ENCODE data around the gene LYPLAL1. TPM values are rescaled to one million over a fixed set of nuclear protein-coding genes. Genes with fewer than 3 reads are reported as not detected.
A peak's percentile ranks its signal among the peaks of the same experiment; 100 is the strongest.

LYPLAL1 gene
- total and polyA plus RNA-seq, 2 donors, result 40.3 to 60.6 TPM

DNA sequence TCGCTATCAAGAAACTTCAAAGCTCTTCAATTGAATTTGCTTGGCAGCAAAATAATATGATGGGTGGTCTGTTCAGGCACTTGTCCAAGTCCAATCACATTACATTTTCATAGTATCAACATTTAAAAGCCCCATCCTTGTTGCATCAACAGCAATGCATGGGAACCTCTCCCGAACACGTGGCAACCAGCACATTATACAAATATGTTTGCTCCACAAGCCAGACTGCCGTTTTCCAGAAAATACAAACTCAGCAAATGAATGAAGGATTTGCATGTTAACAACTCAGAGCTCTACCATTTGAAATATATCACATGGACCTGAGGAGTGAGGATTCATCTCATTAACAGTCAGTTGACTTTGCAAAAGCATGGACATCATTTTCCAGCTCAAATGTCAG, 20.0 kb upstream of the LYPLAL1 start:
- no peaks in the 10 kb centered on the region for H3K27me3 ChIP-seq (ENCODE audit: control insufficient read depth in 2 of 2, insufficient read depth in 1 of 2, low read length in 1 of 2)
- DNase-seq (ENCODE audit: low read depth in 6 of 9, low spot score in 9 of 9), result no peak
- WGBS, result 91% methylated on average over 4 of the region's 4 CpGs
- no peaks in the 10 kb centered on the region for H3K4me1 ChIP-seq (ENCODE audit: control insufficient read depth in 2 of 2, insufficient read depth in 2 of 2, low read length in 2 of 2)
- H3K9me3 ChIP-seq (ENCODE audit: control insufficient read depth in 2 of 2, insufficient read depth in 1 of 2, low read length in 1 of 2), result no peaks in the 10 kb centered on the region
- H3K4me3 ChIP-seq (ENCODE audit: low read length in 2 of 2), result no peak overlapping the region
- no peaks in the 10 kb centered on the region for H3K36me3 ChIP-seq (ENCODE audit: control insufficient read depth in 2 of 2, insufficient read depth in 2 of 2, low read length in 1 of 2)
- no peak overlapping the region for H3K27ac ChIP-seq (ENCODE audit: low read depth in 1 of 2, low read length in 1 of 2)

DNA sequence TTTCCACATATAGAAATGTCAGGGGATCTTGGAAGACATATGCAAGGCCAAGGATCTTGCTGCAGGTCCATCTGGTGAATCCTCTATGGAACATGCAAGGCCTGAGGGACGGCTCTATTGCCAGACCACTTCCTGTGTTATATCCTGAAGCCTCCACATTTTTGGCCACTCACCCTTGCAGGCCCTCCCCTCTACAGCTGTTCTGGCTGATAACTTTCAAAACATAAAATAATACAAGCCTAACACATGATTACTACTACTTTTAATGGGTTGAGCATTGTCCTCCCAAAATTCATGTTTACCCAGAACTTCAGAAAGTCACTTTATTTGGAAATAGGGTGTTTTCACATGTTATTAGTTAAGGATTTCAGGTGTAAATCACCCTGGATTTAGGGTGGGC, 18.5 kb upstream of the LYPLAL1 start:
- Histone ChIP-seq H3K9me3 (ENCODE audit: control insufficient read depth in 2 of 2, insufficient read depth in 1 of 2, low read length in 1 of 2) (no peaks in the 10 kb centered on the region), H3K27ac (ENCODE audit: low read depth in 1 of 2, low read length in 1 of 2) (no peak overlapping the region), H3K36me3 (ENCODE audit: control insufficient read depth in 2 of 2, insufficient read depth in 2 of 2, low read length in 1 of 2) (no peaks in the 10 kb centered on the region), H3K27me3 (ENCODE audit: control insufficient read depth in 2 of 2, insufficient read depth in 1 of 2, low read length in 1 of 2) (no peaks in the 10 kb centered on the region), H3K4me1 (ENCODE audit: control insufficient read depth in 2 of 2, insufficient read depth in 2 of 2, low read length in 2 of 2) (no peaks in the 10 kb centered on the region), H3K4me3 (ENCODE audit: low read length in 2 of 2) (no peak overlapping the region)
- WGBS, result 48% methylated on average over 1 of the region's 1 CpG
- DNase-seq (ENCODE audit: low read depth in 6 of 9, low spot score in 9 of 9), result no peak

- no peak for DNase-seq (ENCODE audit: low read depth in 6 of 9, low spot score in 9 of 9)
- H3K4me3 ChIP-seq (ENCODE audit: low read length in 2 of 2), result no peak overlapping the region
- WGBS, result 93% methylated on average over 4 of the region's 4 CpGs
- no peaks in the 10 kb centered on the region for H3K9me3 ChIP-seq (ENCODE audit: control insufficient read depth in 2 of 2, insufficient read depth in 1 of 2, low read length in 1 of 2)
- no peaks in the 10 kb centered on the region for H3K36me3 ChIP-seq (ENCODE audit: control insufficient read depth in 2 of 2, insufficient read depth in 2 of 2, low read length in 1 of 2)
- H3K27me3 ChIP-seq (ENCODE audit: control insufficient read depth in 2 of 2, insufficient read depth in 1 of 2, low read length in 1 of 2), result no peaks in the 10 kb centered on the region
- H3K4me1 ChIP-seq (ENCODE audit: control insufficient read depth in 2 of 2, insufficient read depth in 2 of 2, low read length in 2 of 2), result no peaks in the 10 kb centered on the region
- no peak overlapping the region for H3K27ac ChIP-seq (ENCODE audit: low read depth in 1 of 2, low read length in 1 of 2)
These were observed 13.6 kb upstream of the LYPLAL1 start for GRCh38 chr1:219159946-219160645.

- no peaks in the 10 kb centered on the region for H3K4me1 ChIP-seq (ENCODE audit: control insufficient read depth in 2 of 2, insufficient read depth in 2 of 2, low read length in 2 of 2)
- no peaks in the 10 kb centered on the region for H3K27me3 ChIP-seq (ENCODE audit: control insufficient read depth in 2 of 2, insufficient read depth in 1 of 2, low read length in 1 of 2)
- no peaks in the 10 kb centered on the region for H3K36me3 ChIP-seq (ENCODE audit: control insufficient read depth in 2 of 2, insufficient read depth in 2 of 2, low read length in 1 of 2)
- no peak overlapping the region for H3K4me3 ChIP-seq (ENCODE audit: low read length in 2 of 2)
- no peaks in the 10 kb centered on the region for H3K9me3 ChIP-seq (ENCODE audit: control insufficient read depth in 2 of 2, insufficient read depth in 1 of 2, low read length in 1 of 2)
- WGBS, result 91% methylated on average over 2 of the region's 2 CpGs
- no peak overlapping the region for H3K27ac ChIP-seq (ENCODE audit: low read depth in 1 of 2, low read length in 1 of 2)
- no peak for DNase-seq (ENCODE audit: low read depth in 6 of 9, low spot score in 9 of 9)
These were observed 12.7 kb upstream of the LYPLAL1 start for GRCh38 chr1:219160967-219161366.

GRCh38 chr1:219161371-219161770, 12.3 kb upstream of the LYPLAL1 start:
- H3K36me3 ChIP-seq (ENCODE audit: control insufficient read depth in 2 of 2, insufficient read depth in 2 of 2, low read length in 1 of 2), result no peaks in the 10 kb centered on the region
- H3K27ac ChIP-seq (ENCODE audit: low read depth in 1 of 2, low read length in 1 of 2), result no peak overlapping the region
- 94% methylated on average over 1 of the region's 1 CpG for WGBS
- no peaks in the 10 kb centered on the region for H3K4me1 ChIP-seq (ENCODE audit: control insufficient read depth in 2 of 2, insufficient read depth in 2 of 2, low read length in 2 of 2)
- no peaks in the 10 kb centered on the region for H3K27me3 ChIP-seq (ENCODE audit: control insufficient read depth in 2 of 2, insufficient read depth in 1 of 2, low read length in 1 of 2)
- DNase-seq (ENCODE audit: low read depth in 6 of 9, low spot score in 9 of 9), result no peak
- no peaks in the 10 kb centered on the region for H3K9me3 ChIP-seq (ENCODE audit: control insufficient read depth in 2 of 2, insufficient read depth in 1 of 2, low read length in 1 of 2)
- H3K4me3 ChIP-seq (ENCODE audit: low read length in 2 of 2), result no peak overlapping the region

DNA sequence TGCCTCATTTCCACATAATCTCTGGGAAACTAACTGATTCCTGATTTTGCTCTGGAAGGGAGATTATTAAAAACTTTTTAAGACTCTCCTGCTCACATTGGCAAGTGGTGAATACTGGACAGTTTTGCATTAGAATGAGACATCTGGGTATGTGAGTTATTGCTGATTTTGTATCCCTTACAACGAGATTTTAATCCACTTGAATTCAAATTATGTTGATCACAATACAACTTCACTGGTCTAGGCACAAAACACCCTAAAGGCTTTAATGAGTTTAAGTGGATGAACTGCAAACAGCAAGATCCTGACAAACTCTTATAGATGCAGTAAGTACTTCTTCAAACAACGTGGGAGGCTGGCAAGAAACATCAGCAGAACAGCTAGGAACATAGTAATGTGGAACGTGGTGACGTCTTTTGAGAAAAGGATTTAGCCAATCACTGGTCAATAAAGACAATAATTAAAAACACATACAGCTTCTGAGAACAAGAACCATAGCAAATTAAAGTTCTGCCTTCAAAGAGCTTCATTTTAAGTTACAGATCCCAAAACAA, 10.2 kb upstream of the LYPLAL1 start:
- Histone ChIP-seq H3K4me3 (ENCODE audit: low read length in 2 of 2) (no peak overlapping the region), H3K9me3 (ENCODE audit: control insufficient read depth in 2 of 2, insufficient read depth in 1 of 2, low read length in 1 of 2) (no peaks in the 10 kb centered on the region), H3K27me3 (ENCODE audit: control insufficient read depth in 2 of 2, insufficient read depth in 1 of 2, low read length in 1 of 2) (no peaks in the 10 kb centered on the region), H3K36me3 (ENCODE audit: control insufficient read depth in 2 of 2, insufficient read depth in 2 of 2, low read length in 1 of 2) (no peaks in the 10 kb centered on the region), H3K4me1 (ENCODE audit: control insufficient read depth in 2 of 2, insufficient read depth in 2 of 2, low read length in 2 of 2) (no peaks in the 10 kb centered on the region), H3K27ac (ENCODE audit: low read depth in 1 of 2, low read length in 1 of 2) (no peak overlapping the region)
- DNase-seq (ENCODE audit: low read depth in 6 of 9, low spot score in 9 of 9), result no peak
- 90% methylated on average over 4 of the region's 4 CpGs for WGBS

GRCh38 chr1:219171192-219171935, 2.3 kb upstream of the LYPLAL1 start:
- H3K27me3 ChIP-seq (ENCODE audit: control insufficient read depth in 2 of 2, insufficient read depth in 1 of 2, low read length in 1 of 2), result no peaks in the 10 kb centered on the region
- H3K27ac ChIP-seq (ENCODE audit: low read depth in 1 of 2, low read length in 1 of 2), result no peak overlapping the region
- H3K4me1 ChIP-seq (ENCODE audit: control insufficient read depth in 2 of 2, insufficient read depth in 2 of 2, low read length in 2 of 2), result peaks cover 8 to 9% of the 10 kb centered on the region in 2 donors
- H3K9me3 ChIP-seq (ENCODE audit: control insufficient read depth in 2 of 2, insufficient read depth in 1 of 2, low read length in 1 of 2), result no peaks in the 10 kb centered on the region
- 99% methylated on average over 1 of the region's 1 CpG for WGBS
- peaks cover 0 to 3% of the 10 kb centered on the region in 2 donors for H3K36me3 ChIP-seq (ENCODE audit: control insufficient read depth in 2 of 2, insufficient read depth in 2 of 2, low read length in 1 of 2)
- H3K4me3 ChIP-seq (ENCODE audit: low read length in 2 of 2), result no peak overlapping the region
- DNase-seq (ENCODE audit: low read depth in 6 of 9, low spot score in 9 of 9), result no peak

GRCh38 chr1:219172821-219173220, 857 bp upstream of the LYPLAL1 start:
- Histone ChIP-seq H3K27me3 (ENCODE audit: control insufficient read depth in 2 of 2, insufficient read depth in 1 of 2, low read length in 1 of 2) (no peaks in the 10 kb centered on the region), H3K4me1 (ENCODE audit: control insufficient read depth in 2 of 2, insufficient read depth in 2 of 2, low read length in 2 of 2) (peaks cover 8 to 9% of the 10 kb centered on the region in 2 donors), H3K36me3 (ENCODE audit: control insufficient read depth in 2 of 2, insufficient read depth in 2 of 2, low read length in 1 of 2) (peaks cover 0 to 3% of the 10 kb centered on the region in 2 donors), H3K27ac (ENCODE audit: low read depth in 1 of 2, low read length in 1 of 2) (no peak overlapping the region), H3K4me3 (ENCODE audit: low read length in 2 of 2) (no peak overlapping the region), H3K9me3 (ENCODE audit: control insufficient read depth in 2 of 2, insufficient read depth in 1 of 2, low read length in 1 of 2) (no peaks in the 10 kb centered on the region)
- WGBS, result over 99% methylated on average over 2 of the region's 2 CpGs
- no peak for DNase-seq (ENCODE audit: low read depth in 6 of 9, low spot score in 9 of 9)

GRCh38 chr1:219173434-219173757, 282 bp upstream of the LYPLAL1 start:
- peaks cover 8 to 9% of the 10 kb centered on the region in 2 donors for H3K4me1 ChIP-seq (ENCODE audit: control insufficient read depth in 2 of 2, insufficient read depth in 2 of 2, low read length in 2 of 2)
- peak overlapping the region in 1 of 2 donors; percentile 3 for H3K27ac ChIP-seq (ENCODE audit: low read depth in 1 of 2, low read length in 1 of 2)
- 53% methylated on average over 6 of the region's 6 CpGs for WGBS
- DNase-seq (ENCODE audit: low read depth in 6 of 9, low spot score in 9 of 9), result peak in 1 of 9 donors; percentile 11
- no peaks in the 10 kb centered on the region for H3K9me3 ChIP-seq (ENCODE audit: control insufficient read depth in 2 of 2, insufficient read depth in 1 of 2, low read length in 1 of 2)
- no peaks in the 10 kb centered on the region for H3K27me3 ChIP-seq (ENCODE audit: control insufficient read depth in 2 of 2, insufficient read depth in 1 of 2, low read length in 1 of 2)
- H3K36me3 ChIP-seq (ENCODE audit: control insufficient read depth in 2 of 2, insufficient read depth in 2 of 2, low read length in 1 of 2), result peaks cover 0 to 3% of the 10 kb centered on the region in 2 donors
- H3K4me3 ChIP-seq (ENCODE audit: low read length in 2 of 2), result peak overlapping the region; percentile 75
